HG03025 (cell line): ENCODE measurements around the gene ZNF521.

Experiments used
- ATAC-seq: cut with Tn5 transposase; IDR thresholded peaks from one replicate; pipeline ENCODE4 v1.9.1; 2021; ENCODE audit warnings: mild to moderate bottlenecking, moderate library complexity; ENCODE audit not compliant: unreplicated experiment, low FRiP score

ZNF521 gene

DNA sequence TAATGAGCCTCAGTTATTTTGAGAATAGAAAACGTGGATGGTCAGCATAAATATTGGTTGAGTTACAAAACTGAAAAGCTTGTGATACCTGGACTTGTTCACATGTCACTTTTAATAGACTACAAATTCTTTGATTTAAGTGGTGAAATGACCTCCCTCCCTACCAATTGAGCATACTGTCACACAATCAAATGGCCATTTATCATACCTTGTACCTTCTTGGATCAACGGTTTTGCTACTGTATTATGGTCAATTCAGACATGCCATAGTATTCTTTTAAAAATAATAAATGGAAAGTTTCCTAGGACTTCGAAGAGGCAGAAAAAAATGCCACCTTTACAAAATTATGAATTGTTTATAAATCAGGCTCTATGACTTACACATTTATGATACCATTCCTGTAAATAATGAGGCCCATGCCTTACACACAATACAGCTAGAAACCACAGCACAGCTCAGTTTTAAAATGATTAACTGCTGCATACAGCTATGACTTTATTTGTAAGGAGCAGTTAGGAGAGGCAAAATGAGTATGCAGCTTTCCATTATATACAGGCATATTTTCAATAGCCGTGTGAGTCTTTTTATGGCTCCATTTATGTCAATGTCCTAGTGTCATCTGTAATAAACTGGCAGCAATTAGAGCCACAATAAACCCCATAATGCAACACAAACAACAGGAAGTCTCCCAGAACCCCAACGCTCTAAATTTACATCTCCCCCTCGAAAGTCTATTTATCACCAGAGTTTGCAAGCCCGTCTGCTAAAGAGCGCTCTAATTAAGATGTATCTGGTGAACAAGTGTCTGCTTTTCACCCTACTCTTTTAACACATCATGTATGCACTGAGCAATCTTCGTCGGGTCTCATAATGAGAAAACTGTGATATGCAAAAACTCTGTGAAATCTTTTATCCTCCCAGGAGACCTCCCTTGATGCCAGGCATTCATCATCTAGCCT is 176.1 kb downstream of the ZNF521 start:
- no peak for ATAC-seq

DNA sequence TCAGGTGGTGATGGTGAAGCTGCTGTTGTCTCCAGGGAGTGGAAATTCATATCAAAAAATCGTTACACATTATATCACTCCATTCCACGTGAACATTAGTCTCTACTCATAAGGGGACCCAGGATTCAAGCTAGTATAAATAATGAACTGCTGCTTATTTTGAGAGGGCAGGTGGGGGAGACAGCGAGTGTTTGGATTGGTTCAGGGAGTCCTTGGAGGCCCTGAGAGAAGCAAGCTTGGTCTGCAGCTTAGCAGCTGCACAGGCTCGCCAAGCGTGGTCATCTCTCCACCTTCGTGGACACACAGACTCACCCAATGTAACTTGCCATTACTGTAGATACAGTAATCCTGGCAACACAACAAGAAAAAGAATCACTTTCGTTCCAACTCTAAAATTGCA is 177.6 kb downstream of the ZNF521 start:
- ATAC-seq, result no peak

DNA sequence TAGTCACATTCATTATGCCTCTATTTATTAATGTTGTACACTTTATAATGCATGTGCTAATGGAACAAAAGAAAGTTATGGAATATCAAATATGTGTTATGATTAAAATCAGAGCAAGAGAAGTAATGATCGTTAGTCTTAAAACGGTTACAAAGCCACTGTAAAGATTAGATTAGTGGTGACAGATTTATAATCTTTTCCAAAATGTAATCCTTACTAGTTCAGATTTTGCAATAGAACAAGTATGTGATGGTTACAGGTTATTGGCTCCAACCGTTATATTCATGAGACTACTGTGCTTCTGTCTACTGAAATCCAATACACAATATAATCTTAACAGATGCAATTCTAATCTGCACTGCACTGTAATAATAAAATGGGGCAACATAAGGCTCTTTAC is 180.6 kb downstream of the ZNF521 start:
- ATAC-seq, result no peak

DNA sequence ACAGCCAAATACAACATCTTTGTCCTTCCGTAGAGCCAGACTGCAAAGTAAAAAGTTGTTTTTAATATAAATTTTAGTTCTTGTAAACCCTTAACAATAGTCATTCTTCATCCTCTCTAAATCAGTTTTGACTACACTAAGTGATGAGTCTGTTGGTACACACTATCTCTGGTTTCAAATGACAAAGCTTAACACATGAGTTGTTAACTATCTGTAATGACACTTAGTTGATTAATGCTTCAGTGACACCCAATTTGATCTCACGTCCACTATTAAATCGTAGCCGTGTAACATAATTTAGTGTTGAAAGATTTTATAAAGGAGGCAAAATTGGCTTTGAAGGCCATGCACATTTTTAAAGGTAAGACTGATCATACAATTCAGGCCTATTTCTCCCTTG is 181.6 kb downstream of the ZNF521 start:
- ATAC-seq, result no peak

DNA sequence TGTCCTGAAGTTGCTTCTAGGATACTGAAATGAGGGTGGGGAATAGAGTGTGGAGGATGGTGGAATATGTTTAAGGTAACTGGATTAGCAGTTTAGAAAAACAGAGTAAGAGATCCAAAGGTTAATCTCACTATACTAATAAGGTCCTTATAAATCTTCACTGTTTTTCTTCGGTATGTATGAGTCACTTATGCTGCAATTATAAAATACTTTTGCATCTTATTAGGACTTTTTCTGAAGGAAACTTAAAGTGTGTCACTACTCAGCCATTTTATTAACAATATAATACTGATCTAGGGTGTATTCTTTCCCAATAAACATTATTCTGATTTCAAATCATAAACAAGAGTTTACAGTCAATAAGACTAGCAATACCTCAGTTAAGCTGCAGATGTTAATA is 182.3 kb downstream of the ZNF521 start:
- ATAC-seq, result no peak

DNA sequence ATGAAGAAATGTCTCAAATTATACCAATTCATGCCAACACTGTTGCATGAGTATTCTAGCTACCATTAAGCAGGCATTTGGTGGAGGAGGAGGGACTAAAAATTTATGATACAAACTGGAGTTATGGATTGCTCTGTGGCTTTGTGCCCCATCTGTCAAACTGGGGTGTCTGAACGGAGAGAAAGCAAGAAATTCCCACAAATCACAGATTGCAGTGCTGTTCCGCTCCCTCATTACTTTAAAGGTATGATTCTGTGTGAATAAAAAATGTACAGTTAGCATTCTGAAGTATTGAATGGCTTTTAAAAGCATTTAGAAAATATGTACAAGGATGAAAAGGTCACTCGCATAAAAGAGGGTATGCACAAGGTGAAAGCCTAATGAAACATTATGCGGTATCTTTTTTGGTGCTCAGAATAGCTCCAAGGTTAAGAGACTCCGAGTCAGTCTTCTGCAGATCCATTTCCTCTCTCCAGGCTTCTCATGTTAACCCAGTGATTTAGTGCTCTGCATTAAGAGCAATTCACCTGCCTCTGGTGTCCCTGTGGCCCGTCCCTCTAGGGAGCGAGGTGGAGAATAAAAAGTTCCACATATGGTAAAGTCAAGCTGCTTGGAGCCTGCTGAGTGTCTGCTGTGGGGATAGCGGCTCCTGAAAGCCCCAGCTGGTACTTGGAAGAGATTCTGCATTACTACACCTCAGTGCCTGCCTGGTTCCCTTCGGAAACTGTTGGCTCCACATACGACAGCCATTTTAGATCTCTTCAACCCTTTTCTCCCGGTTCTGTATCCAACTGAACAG is 184.2 kb downstream of the ZNF521 start:
- no peak for ATAC-seq

DNA sequence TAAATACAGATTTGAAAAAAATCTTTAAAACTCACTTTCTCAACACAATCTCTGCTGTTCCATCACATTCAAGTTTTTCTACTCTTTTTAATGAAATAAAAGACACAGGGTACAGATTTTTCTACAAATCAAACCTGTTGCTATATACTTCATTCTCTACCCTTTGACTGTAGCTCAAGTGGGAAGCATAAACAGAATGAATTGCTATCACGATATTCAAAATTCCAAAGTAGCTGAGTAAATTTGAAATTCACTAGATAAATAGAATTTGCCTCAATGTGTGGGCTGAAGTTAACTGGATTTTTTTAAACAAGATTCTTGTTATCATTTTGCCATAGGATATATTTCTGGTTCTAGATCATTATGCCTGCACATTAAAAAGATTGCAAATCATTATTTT is 185.9 kb downstream of the ZNF521 start:
- ATAC-seq, result no peak

DNA sequence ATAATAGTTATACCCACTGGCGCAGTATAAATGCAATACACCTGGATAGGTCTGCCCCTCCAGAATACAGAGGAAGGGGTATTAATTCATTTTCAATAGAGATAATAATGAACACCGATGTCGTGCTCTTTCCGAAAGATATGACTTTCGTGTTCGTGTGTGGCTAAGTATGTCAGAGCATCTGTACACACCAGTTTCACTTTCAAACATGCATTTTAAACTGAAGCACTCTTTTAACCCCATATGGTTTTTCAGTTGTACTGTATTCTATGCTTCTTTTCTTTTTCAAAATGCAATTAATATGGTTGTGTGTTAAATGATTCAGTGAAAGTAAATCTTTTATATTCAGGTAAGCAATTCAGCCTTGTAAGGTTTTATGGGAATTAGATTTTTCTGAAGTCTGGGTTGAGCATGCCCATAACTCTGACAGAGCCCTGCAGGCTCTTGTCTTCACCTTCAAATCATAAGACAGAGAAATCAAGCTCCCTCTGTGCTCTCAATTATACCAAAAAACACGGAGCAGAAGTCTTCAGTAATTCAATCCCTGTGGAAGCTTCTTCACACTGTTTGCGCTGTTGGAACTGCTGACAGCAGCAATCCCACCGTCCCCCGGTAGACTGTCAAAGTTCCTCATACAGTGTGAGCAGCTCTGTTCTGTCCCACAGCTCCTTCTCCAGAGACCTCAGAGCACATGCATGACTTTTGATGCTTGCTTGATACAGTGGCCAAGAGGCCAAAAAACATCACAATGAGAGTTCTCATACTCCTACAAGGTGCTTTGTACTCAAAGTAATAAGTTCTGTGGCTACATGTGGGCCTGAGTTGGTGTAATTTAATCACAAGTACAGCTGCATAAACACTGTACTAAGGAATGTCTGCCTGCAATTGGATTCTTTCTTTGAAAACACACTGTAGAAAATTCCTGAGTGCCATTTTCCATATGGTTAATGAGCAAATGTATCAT is 186.8 kb downstream of the ZNF521 start:
- peak; percentile 93 for ATAC-seq

DNA sequence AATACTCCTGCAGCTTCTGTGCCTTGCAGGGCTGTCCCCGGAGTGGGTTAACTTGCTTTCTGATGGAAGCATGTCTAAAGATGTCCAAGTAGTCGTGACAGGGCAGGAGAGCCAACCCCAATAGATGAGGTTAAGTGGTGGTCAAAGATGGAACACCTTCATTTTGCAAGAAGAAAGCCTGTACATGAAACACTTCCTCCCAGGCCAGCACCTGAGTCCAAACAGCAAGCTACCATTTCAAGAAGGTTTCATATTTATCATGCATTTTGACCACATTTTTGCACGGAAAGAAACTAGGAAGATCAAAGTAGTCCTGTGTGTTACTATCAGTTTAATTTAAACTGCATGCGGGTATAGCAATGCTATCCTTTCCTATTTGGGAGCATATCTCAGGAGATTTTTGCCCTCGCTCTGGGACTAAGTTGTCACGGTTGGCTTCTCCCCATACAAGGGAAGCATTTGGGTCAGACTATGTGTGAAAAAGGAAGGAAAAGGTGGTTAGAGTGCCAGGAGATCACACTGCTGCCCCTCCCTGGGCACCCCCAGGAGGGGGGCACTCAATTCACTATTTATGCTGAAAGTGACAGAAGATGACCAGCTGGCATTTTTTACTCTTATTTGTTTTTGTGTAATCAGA is 187.6 kb downstream of the ZNF521 start:
- ATAC-seq, result peak; percentile 21

DNA sequence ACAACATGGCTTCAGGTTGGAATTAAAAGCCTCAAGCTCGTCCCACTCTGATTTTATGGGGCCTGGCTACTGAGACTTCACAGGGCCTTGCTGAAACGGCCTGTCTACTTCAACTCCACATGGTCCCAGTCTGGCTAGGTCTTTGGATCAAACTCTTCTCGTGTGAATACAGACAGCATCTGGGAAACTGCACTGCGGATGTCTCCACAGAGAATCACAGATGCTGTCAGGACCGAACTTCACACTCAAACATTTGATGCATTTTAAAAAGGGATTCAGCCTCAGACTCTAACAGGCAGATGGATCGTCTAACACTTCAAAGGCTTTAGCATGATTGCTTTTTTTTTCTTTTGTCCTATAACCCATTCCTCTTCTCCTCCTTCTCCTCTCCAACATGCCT is 198.5 kb downstream of the ZNF521 start:
- no peak for ATAC-seq

DNA sequence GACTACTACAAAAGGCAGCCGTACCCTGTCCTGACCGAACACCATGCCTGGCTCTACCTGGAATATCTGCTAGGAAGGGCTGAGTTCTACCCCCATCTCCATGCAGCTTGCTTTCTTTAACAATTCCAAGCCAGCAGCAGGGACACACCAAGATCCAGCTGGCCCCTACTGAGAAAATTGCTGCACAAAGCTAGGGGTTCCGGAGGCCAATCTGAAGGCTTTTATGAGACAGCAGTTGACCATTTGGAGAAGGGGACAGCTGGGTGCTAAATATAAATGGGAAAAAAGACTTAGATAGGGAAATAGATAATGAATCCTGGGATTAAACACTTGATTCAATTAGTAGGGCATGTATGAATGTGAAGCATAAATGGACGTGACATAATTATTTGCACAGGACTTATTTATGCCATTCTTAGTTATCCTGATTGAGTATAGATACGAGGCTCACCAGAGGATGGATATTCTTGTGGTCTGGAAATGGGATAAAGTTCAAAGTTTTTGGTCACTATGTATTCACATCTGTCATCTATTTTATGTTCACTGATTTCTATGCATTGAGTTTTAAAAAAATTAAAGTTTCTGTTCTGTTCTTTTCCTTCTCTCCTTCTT is 204.0 kb downstream of the ZNF521 start:
- no peak for ATAC-seq

DNA sequence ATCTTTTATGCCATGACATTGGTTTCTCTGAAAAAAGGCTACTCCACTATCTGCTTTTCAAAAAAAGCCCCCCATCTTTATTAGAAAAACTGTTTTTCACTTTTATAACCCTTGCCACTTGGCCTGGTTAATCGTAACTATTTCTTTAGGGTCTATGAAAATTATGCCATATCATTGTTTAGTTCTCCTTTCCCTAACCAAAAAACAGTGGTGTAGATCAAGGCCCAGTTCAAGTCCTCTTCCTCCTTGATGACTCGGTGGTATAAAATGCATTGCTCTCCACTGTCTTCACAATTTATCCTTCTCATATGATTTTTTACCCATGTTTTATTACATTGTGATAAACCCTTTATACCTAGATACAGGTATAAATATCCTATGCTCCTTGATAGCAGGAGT is 205.5 kb downstream of the ZNF521 start:
- no peak for ATAC-seq

DNA sequence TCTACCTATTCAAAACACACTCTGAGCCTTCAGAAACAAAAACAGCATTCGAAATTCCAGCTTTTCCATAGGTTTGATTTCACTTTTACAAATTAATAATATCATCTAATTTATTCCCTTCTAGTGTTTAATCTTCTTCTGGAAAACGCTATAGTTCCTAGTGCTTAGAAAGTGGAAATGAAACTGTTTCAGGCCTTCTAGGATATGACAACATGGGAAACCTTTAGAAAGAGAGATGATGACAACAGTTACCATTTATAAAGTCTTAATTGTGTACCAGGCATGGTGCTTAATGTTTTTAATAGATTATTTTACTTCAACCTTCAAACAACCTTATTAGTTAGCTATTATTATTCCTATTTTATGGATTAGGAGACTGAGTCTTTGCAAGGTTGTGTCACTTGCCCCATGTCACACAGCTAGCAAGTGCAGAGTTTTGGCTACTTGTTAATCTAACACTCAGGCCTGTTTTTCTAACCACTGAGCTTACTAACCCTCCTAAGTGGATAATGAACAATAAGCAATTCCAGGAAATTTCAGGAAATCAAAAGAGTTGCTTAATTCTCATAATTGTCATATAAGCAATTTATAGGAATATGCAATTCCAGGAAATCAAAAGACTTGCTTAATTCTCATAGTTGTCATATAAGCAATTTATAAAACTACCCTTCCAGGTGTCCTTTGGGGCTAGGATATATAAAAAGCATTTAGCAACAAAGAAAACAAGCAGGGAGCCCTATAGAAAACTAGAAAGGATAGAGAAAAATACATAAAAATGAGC is 206.0 kb downstream of the ZNF521 start:
- no peak for ATAC-seq

DNA sequence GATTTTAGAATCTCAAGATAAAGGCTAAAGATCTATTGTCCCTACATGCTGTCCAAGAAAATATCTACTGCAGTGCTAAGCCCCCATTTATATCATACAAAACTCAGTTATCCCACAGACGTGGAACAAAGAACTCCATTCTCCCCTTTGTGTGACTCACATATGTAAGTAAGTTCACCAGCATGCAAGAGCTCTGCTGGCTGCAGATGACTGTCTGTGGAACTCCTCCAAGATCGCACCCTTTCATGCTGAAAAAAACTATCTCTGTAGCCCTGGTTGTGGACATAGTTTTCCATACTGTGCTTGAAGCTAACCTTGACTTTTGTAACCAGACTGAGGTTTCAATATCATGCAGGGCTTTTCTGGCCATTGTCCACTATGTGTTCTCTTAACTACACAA is 207.1 kb downstream of the ZNF521 start:
- ATAC-seq, result no peak

DNA sequence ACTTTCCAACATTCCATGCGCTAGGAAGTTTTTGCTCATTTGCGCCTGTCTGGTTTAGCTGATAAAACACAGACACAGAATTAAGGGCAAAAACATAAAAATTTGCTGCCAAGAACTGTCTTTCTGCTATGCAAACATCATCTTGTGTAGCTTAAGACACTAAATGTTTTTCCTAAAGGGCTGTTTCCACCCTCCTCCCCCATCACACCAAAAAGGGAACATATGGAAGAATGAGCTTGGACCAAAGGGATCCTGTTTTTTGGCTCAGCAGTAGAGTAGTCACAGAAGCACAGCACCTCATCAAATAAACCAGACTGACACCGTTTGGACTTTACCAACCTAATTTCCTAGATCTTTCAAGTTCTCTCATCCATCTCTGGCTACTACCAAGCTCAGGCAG is 210.1 kb downstream of the ZNF521 start:
- no peak for ATAC-seq

DNA sequence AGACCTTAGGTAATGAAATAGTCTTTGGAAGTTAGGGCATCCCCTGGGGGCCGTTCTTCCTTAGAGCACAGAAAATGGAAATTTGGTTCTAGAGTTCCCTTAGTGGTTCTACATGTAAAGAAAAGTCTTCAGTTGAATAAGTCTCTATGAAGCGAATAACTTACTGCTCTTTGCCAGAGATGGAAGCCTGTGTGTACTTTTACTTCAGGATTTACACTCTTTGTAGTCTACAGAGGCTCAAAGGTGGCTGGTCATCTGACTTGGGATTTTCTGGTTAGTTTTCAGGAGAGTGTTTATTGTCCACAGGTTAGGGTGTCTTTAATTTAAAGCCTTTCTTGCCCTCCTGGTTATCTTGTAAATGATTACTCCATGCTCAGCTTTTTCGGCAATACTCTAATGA is 210.6 kb downstream of the ZNF521 start:
- no peak for ATAC-seq

DNA sequence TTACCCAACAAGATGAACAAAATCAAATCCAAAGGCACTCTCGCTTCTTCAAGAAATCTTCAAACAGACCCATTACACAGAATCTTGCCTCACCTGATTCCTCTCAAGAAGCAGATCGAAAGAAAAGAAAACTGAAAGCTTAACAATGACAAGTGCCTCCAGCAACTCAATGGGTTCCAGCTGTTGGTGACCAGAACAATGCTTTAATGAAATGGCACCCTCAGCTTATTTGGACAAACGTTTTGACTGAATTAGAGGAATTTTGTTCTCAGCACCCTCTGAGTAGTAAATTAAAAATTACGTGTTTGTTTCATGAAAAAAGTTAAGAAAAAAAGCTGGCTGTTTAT is 211.0 kb downstream of the ZNF521 start:
- no peak for ATAC-seq

DNA sequence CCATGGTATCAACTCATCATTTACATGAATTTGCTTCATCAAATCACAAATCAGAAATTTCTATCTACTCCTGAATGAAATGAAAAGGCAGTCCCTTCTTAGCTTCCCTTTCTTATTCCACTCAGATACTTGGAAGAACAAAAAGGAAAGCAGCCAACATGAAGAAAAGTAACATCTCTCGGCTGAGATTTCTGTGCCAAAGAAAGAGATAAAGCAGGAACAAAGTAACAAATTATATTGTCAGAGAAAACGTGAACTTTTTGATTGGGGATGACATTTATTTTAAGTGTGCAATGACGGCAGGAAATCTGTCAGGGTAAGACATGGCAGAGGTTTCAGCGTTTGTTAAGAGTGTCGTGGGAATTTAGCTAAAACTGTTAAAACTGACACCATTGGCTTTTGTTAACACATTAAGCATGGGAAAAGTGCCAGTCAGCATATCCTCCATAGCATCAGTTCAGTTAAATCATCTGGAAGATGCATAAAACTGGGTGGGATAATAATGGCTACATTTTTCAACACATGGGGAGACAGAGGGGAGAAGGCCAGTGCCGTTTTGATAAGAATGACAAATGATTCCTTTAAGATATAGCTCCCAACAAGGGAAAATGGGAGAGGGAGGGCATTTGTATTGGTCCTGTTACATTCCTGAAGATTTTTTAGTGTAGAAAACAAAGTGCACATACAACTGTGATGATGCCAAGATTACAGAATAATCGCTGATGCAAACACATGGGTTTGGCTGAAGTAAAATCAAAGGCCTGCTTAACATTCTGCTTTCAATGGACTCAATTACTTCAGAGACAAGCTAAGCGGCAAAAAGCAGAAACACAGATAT is 211.6 kb downstream of the ZNF521 start:
- no peak for ATAC-seq
